Mesenchymal stem cell (in vitro differentiated cells and primary cell): ENCODE results near the gene AFG1L.

ENCODE experiments used
- DNase-seq: peaks from one replicate; pipeline ENCODE4 v3.0.0-alpha.2; 2013
- H2AFZ ChIP-seq: one replicate; pipeline ENCODE4 v1.6.1; 2013; ENCODE audit warnings: low read depth, mild to moderate bottlenecking, control low read depth, inconsistent platforms, low read length, moderate library complexity
- H2AK5ac ChIP-seq: 2 replicates; pipeline ENCODE4 v1.6.1; 2013; ENCODE audit warnings: low read length, moderate library complexity, mild to moderate bottlenecking, inconsistent platforms; ENCODE audit not compliant: severe bottlenecking
- H2BK120ac ChIP-seq: one replicate; pipeline ENCODE4 v1.6.1; 2013; ENCODE audit warnings: low read depth, mild to moderate bottlenecking, inconsistent platforms, low read length, moderate library complexity
- H2BK12ac ChIP-seq, 2 experiments: one replicate each; pipeline ENCODE4 v1.6.1; 2013; ENCODE audit warnings: inconsistent platforms in 2 of 2, low read length in 2 of 2, mild to moderate bottlenecking in 2 of 2, moderate library complexity in 2 of 2, control low read depth in 1 of 2
- H2BK15ac ChIP-seq: one replicate; pipeline ENCODE4 v1.6.1; 2013; ENCODE audit warnings: mild to moderate bottlenecking, low read depth, inconsistent platforms; ENCODE audit not compliant: poor library complexity, severe bottlenecking
- H2BK5ac ChIP-seq: 2 replicates; pipeline ENCODE4 v1.6.1; 2013; ENCODE audit warnings: low read depth, mild to moderate bottlenecking, low read length, control low read depth, inconsistent platforms; ENCODE audit not compliant: poor library complexity, severe bottlenecking
- H3K14ac ChIP-seq, 2 experiments: one replicate each; pipeline ENCODE4 v1.6.1; 2013; ENCODE audit warnings: inconsistent platforms in 2 of 2, low read length in 2 of 2, control low read depth in 1 of 2, mild to moderate bottlenecking in 1 of 2, moderate library complexity in 1 of 2
- H3K18ac ChIP-seq, 2 experiments: one replicate each; pipeline ENCODE4 v1.6.1; 2013; ENCODE audit warnings: inconsistent platforms in 2 of 2, low read length in 2 of 2, control low read depth in 1 of 2, low read depth in 1 of 2, mild to moderate bottlenecking in 1 of 2
- H3K23ac ChIP-seq, 2 experiments: one replicate each; pipeline ENCODE4 v1.6.1; 2013; ENCODE audit warnings: inconsistent platforms in 2 of 2, low read length in 2 of 2, mild to moderate bottlenecking in 2 of 2, moderate library complexity in 2 of 2, control low read depth in 1 of 2
- H3K27ac ChIP-seq: 2 replicates; pipeline ENCODE4 v1.5.1; 2013; ENCODE audit warnings: mild to moderate bottlenecking, moderate library complexity, low read length, control low read depth, inconsistent platforms; ENCODE audit not compliant: poor library complexity, severe bottlenecking
- H3K27me3 ChIP-seq, 2 experiments: 2 replicates each; pipeline versions ENCODE4 v1.6.1 to v1.7.0; 2013; ENCODE audit warnings: low read length in 2 of 2, mild to moderate bottlenecking in 2 of 2, moderate library complexity in 2 of 2, control low read depth in 1 of 2, inconsistent platforms in 1 of 2; ENCODE audit not compliant: control insufficient read depth in 1 of 2, insufficient read depth in 1 of 2
- H3K36me3 ChIP-seq, 2 experiments: 2 replicates each; pipeline versions ENCODE4 v1.6.1 to v1.7.0; 2013; ENCODE audit warnings: low read length in 2 of 2, control low read depth in 1 of 2, inconsistent platforms in 1 of 2, low read depth in 1 of 2, mild to moderate bottlenecking in 1 of 2; ENCODE audit not compliant: insufficient read depth in 2 of 2, control insufficient read depth in 1 of 2
- H3K4ac ChIP-seq, 2 experiments: one replicate each; pipeline ENCODE4 v1.6.1; 2013; ENCODE audit warnings: inconsistent platforms in 2 of 2, low read length in 2 of 2, mild to moderate bottlenecking in 2 of 2, moderate library complexity in 2 of 2, control low read depth in 1 of 2, low read depth in 1 of 2
- H3K4me1 ChIP-seq: 2 replicates; pipeline ENCODE4 v1.6.1; 2013; ENCODE audit warnings: low read depth, low read length, control low read depth; ENCODE audit not compliant: control insufficient read depth, insufficient read depth
- H3K4me2 ChIP-seq: 2 replicates; pipeline ENCODE4 v1.6.1; 2013; ENCODE audit warnings: low read length, mild to moderate bottlenecking, inconsistent platforms; ENCODE audit not compliant: poor library complexity, severe bottlenecking
- H3K4me3 ChIP-seq, 2 experiments: 2 replicates each; pipeline versions ENCODE4 v1.5.1 to v1.7.0; 2013; ENCODE audit warnings: low read length in 2 of 2, mild to moderate bottlenecking in 2 of 2, control low read depth in 1 of 2, low read depth in 1 of 2; ENCODE audit not compliant: insufficient read depth in 1 of 2
- H3K79me1 ChIP-seq: replicated peaks from 2 replicates; pipeline ENCODE4 v1.6.1; 2013; ENCODE audit warnings: mild to moderate bottlenecking, control low read depth, low read length, inconsistent platforms; ENCODE audit not compliant: poor library complexity, severe bottlenecking
- H3K9ac ChIP-seq: 2 replicates; pipeline ENCODE4 v1.7.0; 2013; ENCODE audit warnings: mild to moderate bottlenecking, low read length, moderate library complexity
- H3K9me3 ChIP-seq: 2 replicates; pipeline ENCODE4 v1.7.0; 2013; ENCODE audit warnings: mild to moderate bottlenecking, low read length; ENCODE audit not compliant: control insufficient read depth
- H4K8ac ChIP-seq: one replicate; pipeline ENCODE4 v1.6.1; 2013; ENCODE audit warnings: inconsistent platforms, mild to moderate bottlenecking, low read length, moderate library complexity
- H4K91ac ChIP-seq: one replicate; pipeline ENCODE4 v1.6.1; 2013; ENCODE audit warnings: mild to moderate bottlenecking, low read length, inconsistent platforms
- WGBS: methylation state at CpG from one replicate; pipeline ENCODE4 v1.1.7; 2013; ENCODE audit warnings: mixed read lengths; 5-methylcytosine and 5-hydroxymethylcytosine counted together

AFG1L gene

GRCh38 chr6:108556866-108557493, 262.1 kb downstream of the AFG1L start:
- Histone ChIP-seq H3K4me1 (peaks cover 6% of the 10 kb centered on the region), H2BK120ac (peak overlapping the region; percentile 2), H3K4me2 (peak overlapping the region; percentile 82), H3K79me1 (peaks cover 2% of the 10 kb centered on the region), H3K4ac (peak overlapping the region in 1 of 2 experiments; percentile 47), H3K27ac (no peak overlapping the region), H3K4me3 (peak overlapping the region; percentile 82 to 83), H2BK15ac (no peak overlapping the region), H3K36me3 (no peaks in the 10 kb centered on the region), H2BK5ac (no peak overlapping the region), H3K9ac (peak overlapping the region; percentile 91), H4K91ac (no peak overlapping the region), H3K27me3 (no peaks in the 10 kb centered on the region), H2AFZ (peak overlapping the region; percentile 57), H3K18ac (peak overlapping the region; percentile 84 to 88), H3K9me3 (no peaks in the 10 kb centered on the region), H3K14ac (no peak overlapping the region), H3K23ac (peak overlapping the region in 1 of 2 experiments; percentile 1), H4K8ac (peak overlapping the region; percentile 12), H2AK5ac (no peak overlapping the region), H2BK12ac (peak overlapping the region; percentile 8 to 41)
- peak; percentile 76 for DNase-seq
- WGBS = 30% methylated on average over 16 of the region's 16 CpGs

- Histone ChIP-seq H3K4me1 (peaks cover 9% of the 10 kb centered on the region), H2BK15ac (peak overlapping the region; percentile 73), H4K8ac (peak overlapping the region; percentile 83), H2BK12ac (peak overlapping the region; percentile 41 to 96), H2AFZ (peak overlapping the region; percentile 97), H2BK120ac (peak overlapping the region; percentile 54), H4K91ac (peak overlapping the region; percentile 79), H3K18ac (peak overlapping the region; percentile 95 to 97), H2BK5ac (peak overlapping the region; percentile 58), H3K4me2 (peak overlapping the region; percentile 82), H3K14ac (peak overlapping the region in 1 of 2 experiments; percentile 90), H3K23ac (no peak overlapping the region), H3K27me3 (no peaks in the 10 kb centered on the region), H3K27ac (peak overlapping the region; percentile 94), H3K9me3 (no peaks in the 10 kb centered on the region), H2AK5ac (no peak overlapping the region), H3K4me3 (peak overlapping the region; percentile 82 to 83), H3K9ac (peak overlapping the region; percentile 91), H3K4ac (peak overlapping the region in 1 of 2 experiments; percentile 47), H3K36me3 (no peaks in the 10 kb centered on the region), H3K79me1 (peaks cover 2% of the 10 kb centered on the region)
- WGBS = under 1% methylated on average over 90 of the region's 105 CpGs
- peak; percentile 80 for DNase-seq
Observed at GRCh38 chr6:108557494-108558371, 262.9 kb downstream of the AFG1L start.

GRCh38 chr6:108558372-108559096, 263.7 kb downstream of the AFG1L start:
- Histone ChIP-seq H2BK120ac (no peak overlapping the region), H3K9me3 (no peaks in the 10 kb centered on the region), H3K4me1 (peaks cover 9% of the 10 kb centered on the region), H2BK5ac (no peak overlapping the region), H3K14ac (no peak overlapping the region), H3K79me1 (peaks cover 2% of the 10 kb centered on the region), H3K23ac (no peak overlapping the region), H4K91ac (no peak overlapping the region), H2BK15ac (no peak overlapping the region), H2AFZ (peak overlapping the region; percentile 97), H3K27ac (peak overlapping the region; percentile 94), H2AK5ac (no peak overlapping the region), H2BK12ac (no peak overlapping the region), H3K4me2 (peak overlapping the region; percentile 94), H3K27me3 (no peaks in the 10 kb centered on the region), H3K9ac (peak overlapping the region; percentile 93), H3K4ac (no peak overlapping the region), H3K36me3 (no peaks in the 10 kb centered on the region), H3K18ac (peak overlapping the region in 1 of 2 experiments; percentile 45), H3K4me3 (peak overlapping the region; percentile 92 to 96), H4K8ac (no peak overlapping the region)
- under 1% methylated on average over 44 of the region's 58 CpGs for WGBS
- peak; percentile 99 for DNase-seq
